GM18868 (cell line): ENCODE results near the gene AFAP1.

ENCODE experiments used
- ATAC-seq: cut with Tn5 transposase; IDR thresholded peaks from one replicate; pipeline ENCODE4 v1.9.1; 2021; ENCODE audit warnings: mild to moderate bottlenecking, moderate library complexity; ENCODE audit not compliant: unreplicated experiment

AFAP1 gene

GRCh38 chr4:7741946-7742806, 197.5 kb downstream of the AFAP1 start:
- ATAC-seq, result no peak

GRCh38 chr4:7740866-7741525, 198.7 kb downstream of the AFAP1 start:
- no peak for ATAC-seq

- no peak for ATAC-seq
These were observed 199.5 kb downstream of the AFAP1 start for GRCh38 chr4:7739918-7740865.

- ATAC-seq, result no peak
These were observed 200.4 kb downstream of the AFAP1 start for GRCh38 chr4:7739077-7739917.

GRCh38 chr4:7738458-7739076, 201.1 kb downstream of the AFAP1 start:
- no peak for ATAC-seq

GRCh38 chr4:7737752-7738457, 201.8 kb downstream of the AFAP1 start:
- ATAC-seq, result no peak

GRCh38 chr4:7737268-7737645, 202.4 kb downstream of the AFAP1 start:
- ATAC-seq, result no peak

- ATAC-seq, result no peak
These were observed 203.0 kb downstream of the AFAP1 start for GRCh38 chr4:7736436-7737267.

GRCh38 chr4:7735961-7736360, 203.7 kb downstream of the AFAP1 start:
- ATAC-seq, result no peak

GRCh38 chr4:7735395-7735794, 204.3 kb downstream of the AFAP1 start:
- no peak for ATAC-seq

GRCh38 chr4:7734651-7735260, 204.9 kb downstream of the AFAP1 start:
- ATAC-seq, result no peak

GRCh38 chr4:7733801-7734650, 205.6 kb downstream of the AFAP1 start:
- ATAC-seq, result no peak

- ATAC-seq, result no peak
These were observed 206.5 kb downstream of the AFAP1 start for GRCh38 chr4:7733201-7733600.

- no peak for ATAC-seq
These were observed 207.4 kb downstream of the AFAP1 start for GRCh38 chr4:7732263-7732662.

GRCh38 chr4:7731437-7731836, 208.2 kb downstream of the AFAP1 start:
- ATAC-seq, result no peak

- ATAC-seq, result no peak
These were observed 211.9 kb downstream of the AFAP1 start for GRCh38 chr4:7727749-7728148.
